AG04450 (cell line): ENCODE measurements around the gene PPP1R2C. TPM values are rescaled to one million over a fixed set of nuclear protein-coding genes. Genes with fewer than 3 reads are reported as not detected.

Experiments used
- CTCF ChIA-PET: fragments of 300-600, 350-600 bp; formaldehyde crosslinking; extraction: SDS; loops from one replicate; lab custom pipeline; 2022; ENCODE audit warnings: antibody characterized with exemption, inconsistent platforms; lab: Charles Lee
- POLR2A ChIA-PET: fragments of 350-600 bp; formaldehyde crosslinking; extraction: SDS; loops from one replicate; lab custom pipeline; 2021; ENCODE audit warnings: antibody characterized with exemption, inconsistent platforms; lab: Yijun Ruan, JAX
- DNase-seq: peaks from one replicate; pipeline ENCODE4 v3.0.0-alpha.2; 2011; ENCODE audit warnings: low read depth, low spot score
- H3K27ac ChIP-seq: one replicate; pipeline ENCODE4 v1.5.1; 2012; ENCODE audit warnings: low read depth, low read length, control low read depth
- H3K27me3 ChIP-seq: one replicate; pipeline ENCODE4 v1.6.0; 2012; ENCODE audit warnings: low read length; ENCODE audit not compliant: control insufficient read depth, insufficient read depth
- H3K4me3 ChIP-seq: 2 replicates; pipeline ENCODE4 v1.5.1; 2011; ENCODE audit warnings: mild to moderate bottlenecking, low read depth, low read length, control low read depth
- H3K9me3 ChIP-seq: 2 replicates; pipeline ENCODE4 v1.5.1; 2012; ENCODE audit warnings: low read length; ENCODE audit not compliant: control insufficient read depth, insufficient read depth
- polyA plus RNA-seq: library from polyadenylated mRNA; depleted of rRNA; stranded (reverse); fragments of >200 nt; gene quantifications from 2 replicates; pipeline ENCODE4 v1.2.3, GENCODE V29; 2011
- TF ChIP-seq, protein P1 (sequence below): IDR thresholded peaks from 2 replicates; pipeline ENCODE4 v1.5.1; 2011; ENCODE audit warnings: low read depth, low read length, control low read depth, inconsistent platforms

Gene PPP1R2C
- polyA plus RNA-seq, 1 experiment, result not detected

DNA sequence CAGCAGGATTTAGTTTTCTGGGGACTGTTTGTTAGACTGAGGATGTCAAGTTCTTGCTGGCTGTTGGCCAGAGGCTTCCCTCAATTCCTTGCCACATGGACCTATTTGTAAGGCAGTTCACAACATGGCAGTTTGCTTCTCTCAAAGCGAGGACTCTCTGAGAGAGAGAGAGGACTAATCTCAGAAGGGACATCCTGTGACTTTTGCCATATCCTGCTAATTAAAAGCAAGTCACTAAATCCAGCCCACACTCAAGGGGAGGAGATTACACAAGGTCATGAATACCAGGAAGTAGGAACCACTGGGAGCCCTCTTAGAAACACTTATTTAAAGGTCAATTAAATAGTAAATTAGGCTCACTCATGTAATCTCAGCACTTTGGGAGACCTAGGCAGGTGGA lies 38.2 kb downstream of the PPP1R2C start:
- ChIA-PET POLR2A (no interaction called here), CTCF (no interaction called here)
- no peak overlapping the region for H3K4me3 ChIP-seq
- TF ChIP-seq, protein P1, sequence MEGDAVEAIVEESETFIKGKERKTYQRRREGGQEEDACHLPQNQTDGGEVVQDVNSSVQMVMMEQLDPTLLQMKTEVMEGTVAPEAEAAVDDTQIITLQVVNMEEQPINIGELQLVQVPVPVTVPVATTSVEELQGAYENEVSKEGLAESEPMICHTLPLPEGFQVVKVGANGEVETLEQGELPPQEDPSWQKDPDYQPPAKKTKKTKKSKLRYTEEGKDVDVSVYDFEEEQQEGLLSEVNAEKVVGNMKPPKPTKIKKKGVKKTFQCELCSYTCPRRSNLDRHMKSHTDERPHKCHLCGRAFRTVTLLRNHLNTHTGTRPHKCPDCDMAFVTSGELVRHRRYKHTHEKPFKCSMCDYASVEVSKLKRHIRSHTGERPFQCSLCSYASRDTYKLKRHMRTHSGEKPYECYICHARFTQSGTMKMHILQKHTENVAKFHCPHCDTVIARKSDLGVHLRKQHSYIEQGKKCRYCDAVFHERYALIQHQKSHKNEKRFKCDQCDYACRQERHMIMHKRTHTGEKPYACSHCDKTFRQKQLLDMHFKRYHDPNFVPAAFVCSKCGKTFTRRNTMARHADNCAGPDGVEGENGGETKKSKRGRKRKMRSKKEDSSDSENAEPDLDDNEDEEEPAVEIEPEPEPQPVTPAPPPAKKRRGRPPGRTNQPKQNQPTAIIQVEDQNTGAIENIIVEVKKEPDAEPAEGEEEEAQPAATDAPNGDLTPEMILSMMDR, result no peak
- no peak overlapping the region for H3K27ac ChIP-seq
- DNase-seq, result no peak
- H3K9me3 ChIP-seq, result no peaks in the 10 kb centered on the region
- H3K27me3 ChIP-seq, result no peaks in the 10 kb centered on the region

DNA sequence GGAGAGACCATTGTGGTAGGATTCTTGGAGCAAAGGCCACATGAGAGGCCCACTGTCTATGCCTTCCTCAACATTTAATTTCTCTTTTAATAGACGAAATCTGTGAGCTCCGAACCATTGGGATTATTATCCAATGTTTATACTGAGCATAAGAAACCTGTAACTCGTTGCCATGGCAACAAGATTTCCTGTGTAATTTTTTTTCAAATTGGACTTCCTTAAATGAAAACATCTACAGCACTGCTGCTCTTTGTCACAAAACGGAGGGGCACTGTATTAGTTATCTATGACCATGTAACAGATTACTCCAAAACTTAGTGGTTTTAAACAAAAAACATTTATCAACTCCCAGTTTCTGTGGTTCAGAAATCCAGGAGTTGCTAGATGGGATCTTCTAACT lies 38.7 kb downstream of the PPP1R2C start:
- POLR2A ChIA-PET, result no interaction called here
- CTCF ChIA-PET, result no interaction called here

GRCh38 chrX:42738552-42738951 lies 39.4 kb downstream of the PPP1R2C start:
- DNase-seq, result no peak
- no peaks in the 10 kb centered on the region for H3K9me3 ChIP-seq
- no peak overlapping the region for H3K27ac ChIP-seq
- CTCF ChIA-PET, result no interaction called here
- TF ChIP-seq, protein P1, result no peak
- no peaks in the 10 kb centered on the region for H3K27me3 ChIP-seq
- POLR2A ChIA-PET, result no interaction called here
- H3K4me3 ChIP-seq, result no peak overlapping the region

More for the DNA sequence above, 38.7 kb downstream of the PPP1R2C start:
- Histone ChIP-seq H3K9me3 (no peaks in the 10 kb centered on the region), H3K4me3 (no peak overlapping the region), H3K27me3 (no peaks in the 10 kb centered on the region), H3K27ac (no peak overlapping the region)
- TF ChIP-seq, protein P1, result no peak
- DNase-seq, result no peak

GRCh38 chrX:42735250-42735649 lies 42.7 kb downstream of the PPP1R2C start:
- ChIA-PET CTCF (no interaction called here), POLR2A (no interaction called here)
- Histone ChIP-seq H3K27me3 (no peaks in the 10 kb centered on the region), H3K9me3 (no peaks in the 10 kb centered on the region), H3K27ac (no peak overlapping the region), H3K4me3 (no peak overlapping the region)
- DNase-seq, result no peak
- TF ChIP-seq, protein P1, result no peak

DNA sequence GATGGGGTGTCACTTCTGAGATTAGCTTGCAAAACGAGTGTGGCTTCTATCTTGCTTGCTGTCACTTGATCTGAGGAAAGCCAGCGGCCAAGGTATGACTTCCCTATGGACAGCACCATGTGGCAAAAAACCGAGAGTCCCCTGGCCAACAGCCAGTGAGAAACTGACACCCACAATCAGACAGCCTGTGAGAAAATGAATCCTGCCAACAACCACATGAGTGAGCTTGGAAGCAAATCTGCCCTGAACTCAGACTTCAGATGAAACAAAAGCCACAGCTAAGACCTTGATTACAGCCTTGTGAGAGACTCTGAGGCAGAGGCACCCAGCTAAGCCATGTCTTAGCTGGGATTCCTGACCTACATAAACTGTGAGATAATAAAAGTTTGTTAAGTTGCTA lies 45.5 kb downstream of the PPP1R2C start:
- Histone ChIP-seq H3K4me3 (no peak overlapping the region), H3K9me3 (no peaks in the 10 kb centered on the region), H3K27me3 (no peaks in the 10 kb centered on the region), H3K27ac (no peak overlapping the region)
- ChIA-PET CTCF (no interaction called here), POLR2A (no interaction called here)
- DNase-seq, result no peak
- TF ChIP-seq, protein P1, result no peak
